ENCODE data around the gene PPP2R5C.

Gene PPP2R5C

DNA sequence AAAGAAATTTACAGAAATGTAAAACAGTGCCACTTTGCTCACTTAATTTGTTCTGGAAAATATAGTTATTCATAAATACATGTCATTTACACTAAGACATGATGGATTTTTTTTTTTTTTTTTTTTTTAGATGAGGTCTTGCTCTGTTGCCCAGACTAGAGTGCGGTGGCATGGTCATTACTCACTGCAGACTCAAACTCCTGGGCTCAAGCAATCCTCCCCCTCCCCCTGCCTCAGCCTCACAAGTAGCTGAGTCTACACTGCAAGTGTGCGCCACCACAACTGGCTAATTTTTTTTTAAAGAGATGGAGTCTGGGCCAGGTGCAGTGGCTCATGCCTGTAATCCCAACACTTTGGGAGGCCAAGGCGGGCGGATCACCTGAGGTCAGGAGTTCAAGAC lies 101.2 kb downstream of the PPP2R5C start:
- CTCF ChIA-PET, result interaction anchor here (1.1 to 2.5 kb wide), 2 partner anchors 11 to 92 kb away, joined by 5 to 8 read pairs; no protein-coding TSS in a partner anchor
- no peak for DNase-seq (ENCODE audit: extremely low spot score)
- TF ChIP-seq, protein P1, sequence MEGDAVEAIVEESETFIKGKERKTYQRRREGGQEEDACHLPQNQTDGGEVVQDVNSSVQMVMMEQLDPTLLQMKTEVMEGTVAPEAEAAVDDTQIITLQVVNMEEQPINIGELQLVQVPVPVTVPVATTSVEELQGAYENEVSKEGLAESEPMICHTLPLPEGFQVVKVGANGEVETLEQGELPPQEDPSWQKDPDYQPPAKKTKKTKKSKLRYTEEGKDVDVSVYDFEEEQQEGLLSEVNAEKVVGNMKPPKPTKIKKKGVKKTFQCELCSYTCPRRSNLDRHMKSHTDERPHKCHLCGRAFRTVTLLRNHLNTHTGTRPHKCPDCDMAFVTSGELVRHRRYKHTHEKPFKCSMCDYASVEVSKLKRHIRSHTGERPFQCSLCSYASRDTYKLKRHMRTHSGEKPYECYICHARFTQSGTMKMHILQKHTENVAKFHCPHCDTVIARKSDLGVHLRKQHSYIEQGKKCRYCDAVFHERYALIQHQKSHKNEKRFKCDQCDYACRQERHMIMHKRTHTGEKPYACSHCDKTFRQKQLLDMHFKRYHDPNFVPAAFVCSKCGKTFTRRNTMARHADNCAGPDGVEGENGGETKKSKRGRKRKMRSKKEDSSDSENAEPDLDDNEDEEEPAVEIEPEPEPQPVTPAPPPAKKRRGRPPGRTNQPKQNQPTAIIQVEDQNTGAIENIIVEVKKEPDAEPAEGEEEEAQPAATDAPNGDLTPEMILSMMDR (IDR thresholded peaks at IDR 0.05; ENCODE audit: control extremely low read depth, extremely low read depth, low read depth, missing control alignments), result no peak
- POLR2A ChIA-PET, result no interaction called here

DNA sequence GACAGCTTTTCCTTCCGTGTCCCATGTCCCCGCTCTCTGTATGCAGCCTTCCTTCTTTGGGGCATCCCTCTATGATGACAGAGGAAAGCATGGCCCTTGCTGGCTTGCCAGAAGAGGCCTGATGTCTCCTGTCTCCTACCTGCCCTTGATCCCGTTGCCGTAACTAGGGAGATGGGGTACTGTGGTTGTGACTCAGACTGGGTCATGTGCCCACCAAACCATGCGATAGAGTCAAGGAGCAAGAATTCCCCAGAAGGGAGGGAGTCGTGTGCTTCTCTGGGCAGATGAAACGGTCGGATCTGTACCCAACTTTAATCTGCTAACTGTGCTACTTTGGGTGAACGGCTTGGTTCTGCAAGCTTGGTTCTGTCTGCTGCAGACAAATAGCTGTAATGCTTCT lies 103.8 kb downstream of the PPP2R5C start:
- TF ChIP-seq, protein P1 (IDR thresholded peaks at IDR 0.05; ENCODE audit: control extremely low read depth, extremely low read depth, low read depth, missing control alignments), result no peak
- DNase-seq (ENCODE audit: extremely low spot score), result no peak
- POLR2A ChIA-PET, result no interaction called here
- CTCF ChIA-PET, result interaction anchor here (1.1 to 5.2 kb wide), 3 partner anchors 21 to 94 kb away, joined by 3 to 19 read pairs (median 4); no protein-coding TSS in a partner anchor

DNA sequence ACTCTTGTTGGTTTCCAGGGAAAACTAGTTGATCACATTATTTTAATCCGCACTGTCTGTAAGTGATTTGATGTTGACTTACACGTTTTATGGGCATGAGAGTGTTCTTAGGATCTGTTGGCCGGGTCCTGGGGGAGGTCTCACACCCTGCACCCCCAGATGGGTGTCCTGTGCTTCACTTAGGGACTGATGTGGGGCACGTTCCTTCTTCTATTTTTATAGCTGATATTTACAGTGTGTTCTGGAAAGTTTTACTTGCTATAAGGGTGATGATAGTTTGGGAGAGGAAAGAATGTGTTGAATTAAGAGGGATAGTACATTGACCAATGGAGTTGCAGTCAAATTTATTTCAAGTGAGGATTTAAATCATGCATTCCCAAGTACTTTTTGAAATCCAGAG lies 106.3 kb downstream of the PPP2R5C start:
- ChIA-PET CTCF (interaction anchor here (1.4 to 5.2 kb wide), 8 partner anchors 11 to 97 kb away, joined by 3 to 19 read pairs (median 7); no protein-coding TSS in a partner anchor), POLR2A (no interaction called here)
- DNase-seq (ENCODE audit: extremely low spot score), result no peak
- TF ChIP-seq, protein P1 (IDR thresholded peaks at IDR 0.05; ENCODE audit: control extremely low read depth, extremely low read depth, low read depth, missing control alignments), result no peak

DNA sequence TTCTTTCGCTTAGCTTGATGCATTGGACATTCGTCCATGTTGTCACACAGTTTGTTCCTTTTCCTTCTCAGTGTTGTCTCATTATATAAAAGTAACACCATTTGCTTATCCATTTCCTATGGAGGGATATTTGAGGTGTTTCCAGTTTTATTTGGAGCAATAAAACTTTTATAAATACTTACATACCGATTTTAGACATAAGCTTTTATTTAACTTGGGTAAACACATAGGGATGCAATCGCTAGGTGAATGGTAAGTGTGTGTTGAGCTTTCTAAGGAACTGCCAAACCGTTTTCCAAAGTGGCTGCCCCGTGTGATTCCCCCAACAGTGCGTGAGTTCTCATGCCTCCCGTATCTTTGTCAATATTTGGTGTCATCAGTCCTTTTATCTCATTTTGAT lies 107.7 kb downstream of the PPP2R5C start:
- ChIA-PET CTCF (interaction anchor here (0.9 to 5.2 kb wide), 3 partner anchors 8 to 25 kb away, joined by 4 to 19 read pairs (median 11); no protein-coding TSS in a partner anchor), POLR2A (no interaction called here)
- TF ChIP-seq, protein P1 (IDR thresholded peaks at IDR 0.05; ENCODE audit: control extremely low read depth, extremely low read depth, low read depth, missing control alignments), result no peak
- no peak for DNase-seq (ENCODE audit: extremely low spot score)

DNA sequence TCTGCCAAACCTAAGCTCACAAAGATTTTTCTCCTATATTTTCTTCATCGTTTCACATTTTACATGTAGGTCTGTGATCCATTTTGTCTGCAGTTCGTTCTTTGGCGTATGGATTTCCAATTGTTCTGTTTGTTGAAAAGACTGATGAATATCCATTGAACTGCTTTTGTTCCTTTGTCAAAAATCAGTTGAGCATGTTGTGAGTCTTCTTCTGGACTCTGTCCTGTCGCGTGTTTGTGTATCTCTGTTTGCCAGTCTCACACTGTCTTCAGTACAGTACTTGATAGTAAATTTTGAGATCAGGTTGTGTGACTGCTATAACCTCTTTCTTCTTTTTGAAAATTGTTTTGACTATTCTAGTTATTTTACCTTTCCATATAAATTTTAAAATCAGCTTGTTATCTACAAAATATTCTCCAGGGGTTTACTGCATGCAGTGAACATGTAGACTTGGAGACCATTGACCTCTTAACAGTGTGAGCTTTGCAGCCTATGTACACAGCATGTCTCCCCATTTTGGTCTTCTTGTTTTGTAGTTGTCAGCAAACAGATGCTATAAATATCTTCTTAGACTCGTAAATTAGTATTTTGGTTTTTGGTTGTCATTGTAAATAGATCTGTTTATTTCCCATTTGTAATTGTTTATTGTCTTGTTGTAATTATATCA lies 108.9 kb downstream of the PPP2R5C start:
- ChIA-PET POLR2A (interaction anchor here (0.5 kb wide), 1 partner anchor 66 kb away, joined by 3 read pairs; no protein-coding TSS in a partner anchor), CTCF (interaction anchor here (1.0 kb wide), 1 partner anchor 100 kb away, joined by 3 read pairs; no protein-coding TSS in a partner anchor)
- TF ChIP-seq, protein P1 (IDR thresholded peaks at IDR 0.05; ENCODE audit: control extremely low read depth, extremely low read depth, low read depth, missing control alignments), result no peak
- DNase-seq (ENCODE audit: extremely low spot score), result no peak

DNA sequence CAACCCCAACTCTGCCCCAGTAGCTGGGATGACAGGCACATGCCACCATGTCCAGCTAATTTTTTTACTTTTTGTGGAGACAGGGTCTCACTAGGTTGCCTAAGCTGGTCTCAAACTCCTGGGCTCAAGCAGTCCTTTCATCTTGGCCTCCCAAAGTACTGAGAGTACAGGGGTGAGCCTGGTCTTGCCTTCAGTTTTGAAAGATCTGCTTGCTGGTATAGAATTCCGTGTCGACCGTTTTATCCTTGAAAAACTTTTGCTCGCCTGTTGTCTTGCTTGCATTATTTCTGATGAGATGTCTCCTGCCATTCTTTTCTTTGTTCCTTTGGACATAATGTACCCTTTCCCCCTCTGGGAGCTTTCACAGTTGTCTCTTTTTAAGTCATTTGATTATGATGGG lies 110.8 kb downstream of the PPP2R5C start:
- POLR2A ChIA-PET, result no interaction called here
- TF ChIP-seq, protein P1 (IDR thresholded peaks at IDR 0.05; ENCODE audit: control extremely low read depth, extremely low read depth, low read depth, missing control alignments), result no peak
- CTCF ChIA-PET, result interaction anchor here (1.1 kb wide), 1 partner anchor 11 kb away, joined by 5 read pairs; no protein-coding TSS in a partner anchor
- no peak for DNase-seq (ENCODE audit: extremely low spot score)

Measured in GM10248 (cell line).